MM.1S (cell line): ENCODE measurements around the gene NEDD4.

ENCODE experiments used
- EZH2 ChIP-seq: fragments of 300-600 bp; sonication (generic); optimal IDR thresholded peaks from 2 replicates; pipeline ENCODE3; 2017; ENCODE audit warnings: low read depth, mild to moderate bottlenecking, antibody characterized with exemption, low read length, mixed read lengths
- EZH2phosphoT487 ChIP-seq: fragments of 300-600 bp; sonication (generic); IDR thresholded peaks from 2 replicates; pipeline ENCODE4 v1.6.1; 2018; ENCODE audit warnings: antibody characterized with exemption, low read length
- TF ChIP-seq, protein P1 (sequence below): fragments of 300-600 bp; sonication (generic); IDR thresholded peaks from 2 replicates; pipeline ENCODE4 v1.5.1; 2016; ENCODE audit warnings: antibody characterized with exemption, low read length, mixed read lengths

DNA sequence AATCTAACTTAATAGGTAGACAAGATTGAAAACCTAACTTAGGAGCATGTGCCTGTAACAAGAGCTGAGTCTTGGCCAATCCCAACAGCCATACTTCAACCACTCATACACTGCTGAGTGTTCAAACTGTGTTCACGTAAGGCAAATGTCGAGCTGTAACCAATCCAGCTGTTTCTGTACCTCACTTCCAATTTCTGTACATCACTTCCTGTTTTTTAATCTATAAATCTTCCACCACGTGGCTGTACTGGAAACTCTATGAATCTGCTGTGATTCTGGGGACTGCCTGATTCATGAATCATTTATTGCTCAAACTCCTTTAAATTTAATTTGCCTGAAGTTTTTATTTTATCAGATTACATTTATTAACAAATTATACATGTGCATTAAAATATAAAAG is 44.6 kb upstream of the NEDD4 start:
- TF ChIP-seq EZH2 (no peak), EZH2phosphoT487 (no peak)
- TF ChIP-seq, protein P1, sequence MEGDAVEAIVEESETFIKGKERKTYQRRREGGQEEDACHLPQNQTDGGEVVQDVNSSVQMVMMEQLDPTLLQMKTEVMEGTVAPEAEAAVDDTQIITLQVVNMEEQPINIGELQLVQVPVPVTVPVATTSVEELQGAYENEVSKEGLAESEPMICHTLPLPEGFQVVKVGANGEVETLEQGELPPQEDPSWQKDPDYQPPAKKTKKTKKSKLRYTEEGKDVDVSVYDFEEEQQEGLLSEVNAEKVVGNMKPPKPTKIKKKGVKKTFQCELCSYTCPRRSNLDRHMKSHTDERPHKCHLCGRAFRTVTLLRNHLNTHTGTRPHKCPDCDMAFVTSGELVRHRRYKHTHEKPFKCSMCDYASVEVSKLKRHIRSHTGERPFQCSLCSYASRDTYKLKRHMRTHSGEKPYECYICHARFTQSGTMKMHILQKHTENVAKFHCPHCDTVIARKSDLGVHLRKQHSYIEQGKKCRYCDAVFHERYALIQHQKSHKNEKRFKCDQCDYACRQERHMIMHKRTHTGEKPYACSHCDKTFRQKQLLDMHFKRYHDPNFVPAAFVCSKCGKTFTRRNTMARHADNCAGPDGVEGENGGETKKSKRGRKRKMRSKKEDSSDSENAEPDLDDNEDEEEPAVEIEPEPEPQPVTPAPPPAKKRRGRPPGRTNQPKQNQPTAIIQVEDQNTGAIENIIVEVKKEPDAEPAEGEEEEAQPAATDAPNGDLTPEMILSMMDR = no peak
